Upper lobe of left lung (tissue), 6 donors: ENCODE data around the gene PRPH. TPM values are rescaled to one million over a fixed set of nuclear protein-coding genes. Genes with fewer than 3 reads are reported as not detected.

Experiments used
- ATAC-seq, 2 donors: fragments of 200-7000 bp; cut with Tn5 transposase; one replicate each; pipeline ENCODE4 v1.9.1; 2022; ENCODE audit warnings: mild to moderate bottlenecking in 2 of 2, moderate library complexity in 2 of 2; ENCODE audit not compliant: low FRiP score in 2 of 2
- DNase-seq, 2 donors: peaks; one replicate each; pipeline ENCODE4 v3.0.0-alpha.2; 2019 to 2020
- H3K27ac ChIP-seq, 4 donors: fragments of 200-600 bp; sonication (generic); one replicate each; pipeline ENCODE4 v1.5.1; 2016 to 2019
- H3K27me3 ChIP-seq, 4 donors: fragments of 200-600 bp; sonication (generic); one replicate each; pipeline ENCODE4 v1.5.1; 2017 to 2019
- H3K36me3 ChIP-seq, 4 donors: fragments of 200-600 bp; sonication (generic); one replicate each; pipeline ENCODE4 v1.5.1; 2016 to 2019
- H3K4me1 ChIP-seq, 4 donors: fragments of 200-600 bp; sonication (generic); one replicate each; pipeline ENCODE4 v1.5.1; 2018 to 2019
- H3K4me3 ChIP-seq, 4 donors: fragments of 200-600 bp; sonication (generic); one replicate each; pipeline ENCODE4 v1.5.1; 2017 to 2019; ENCODE audit warnings: mild to moderate bottlenecking in 2 of 4, moderate library complexity in 1 of 4
- H3K9me3 ChIP-seq, 4 donors: fragments of 200-600 bp; sonication (generic); one replicate each; pipeline ENCODE4 v1.5.1; 2018 to 2019
- EP300 ChIP-seq, 4 donors: sonication (generic); formaldehyde crosslinking; IDR thresholded peaks; one replicate each; pipeline ENCODE4 v1.5.1; 2017; ENCODE audit warnings: antibody characterized with exemption in 4 of 4, control low read depth in 2 of 4
- POLR2A ChIP-seq, 4 donors: fragments of 450-650 bp; IDR thresholded peaks; one replicate each; pipeline ENCODE4 v1.5.1; 2016 to 2017; ENCODE audit warnings: antibody characterized with exemption in 4 of 4, mild to moderate bottlenecking in 2 of 4
- POLR2AphosphoS5 ChIP-seq, 2 donors: sonication (generic); formaldehyde crosslinking; IDR thresholded peaks; one replicate each; pipeline ENCODE4 v1.5.1; 2017; ENCODE audit warnings: antibody characterized with exemption in 2 of 2
- WGBS, 2 donors: methylation state at CpG; one replicate each; pipeline ENCODE4 v1.1.5; 2017 to 2018; 5-methylcytosine and 5-hydroxymethylcytosine counted together
- total RNA-seq, 6 donors: library from RNA; depleted of rRNA in 4 of 6; stranded (reverse); fragments of >200 nt in 4 of 6; gene quantifications; one replicate each; pipeline versions ENCODE4 v1.1.0 to v1.2.1, GENCODE V29; 2016 to 2021
- TF ChIP-seq, protein P1 (sequence below), 6 experiments: fragments of 450-650 bp in 4 of 6; fragments of 200-600 bp in 2 of 6; sonication (generic) in 2 of 6; IDR thresholded peaks; one replicate each; pipeline ENCODE4 v1.5.1; 2016 to 2019; ENCODE audit warnings: antibody characterized with exemption in 6 of 6
- donor health status: DM: no; HTN: no; CAD: no; lungs with moderate emphysema.
- donor health status: DM: no; HTN: yes; CAD: no; lungs with severe emphysema.

PRPH gene
- total RNA-seq, 6 donors from 2014 or later: 0.27 to 1.2 TPM; not detected in 4

- Histone ChIP-seq H3K9me3 (no peaks in the 10 kb centered on the region), H3K4me1 (peaks cover 20 to 33% (median 24%) of the 10 kb centered on the region in 4 donors), H3K4me3 (no peak overlapping the region), H3K27ac (no peak overlapping the region), H3K27me3 (peaks cover 1 to 55% (median 30%) of the 10 kb centered on the region in 4 donors), H3K36me3 (no peaks in the 10 kb centered on the region)
- TF ChIP-seq POLR2AphosphoS5 (IDR thresholded peaks at IDR 0.05): no peak
- TF ChIP-seq, protein P1, sequence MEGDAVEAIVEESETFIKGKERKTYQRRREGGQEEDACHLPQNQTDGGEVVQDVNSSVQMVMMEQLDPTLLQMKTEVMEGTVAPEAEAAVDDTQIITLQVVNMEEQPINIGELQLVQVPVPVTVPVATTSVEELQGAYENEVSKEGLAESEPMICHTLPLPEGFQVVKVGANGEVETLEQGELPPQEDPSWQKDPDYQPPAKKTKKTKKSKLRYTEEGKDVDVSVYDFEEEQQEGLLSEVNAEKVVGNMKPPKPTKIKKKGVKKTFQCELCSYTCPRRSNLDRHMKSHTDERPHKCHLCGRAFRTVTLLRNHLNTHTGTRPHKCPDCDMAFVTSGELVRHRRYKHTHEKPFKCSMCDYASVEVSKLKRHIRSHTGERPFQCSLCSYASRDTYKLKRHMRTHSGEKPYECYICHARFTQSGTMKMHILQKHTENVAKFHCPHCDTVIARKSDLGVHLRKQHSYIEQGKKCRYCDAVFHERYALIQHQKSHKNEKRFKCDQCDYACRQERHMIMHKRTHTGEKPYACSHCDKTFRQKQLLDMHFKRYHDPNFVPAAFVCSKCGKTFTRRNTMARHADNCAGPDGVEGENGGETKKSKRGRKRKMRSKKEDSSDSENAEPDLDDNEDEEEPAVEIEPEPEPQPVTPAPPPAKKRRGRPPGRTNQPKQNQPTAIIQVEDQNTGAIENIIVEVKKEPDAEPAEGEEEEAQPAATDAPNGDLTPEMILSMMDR (IDR thresholded peaks at IDR 0.05): no peak
- TF ChIP-seq EP300 (IDR thresholded peaks at IDR 0.05): no peak
- 29 to 36% methylated on average over 14 to 18 of the region's 19 CpGs for WGBS, 2 donors
- ATAC-seq (no peak), DNase-seq (peak in 1 of 2 donors; percentile 7)
These were observed 39.3 kb downstream of the PRPH start for GRCh38 chr12:49334226-49334625.

- DNase-seq: peak in 1 of 2 donors; percentile 14
- Histone ChIP-seq H3K4me1 (peaks cover 20 to 33% (median 24%) of the 10 kb centered on the region in 4 donors), H3K9me3 (no peaks in the 10 kb centered on the region), H3K36me3 (no peaks in the 10 kb centered on the region), H3K27ac (no peak overlapping the region), H3K27me3 (peaks cover 1 to 55% (median 30%) of the 10 kb centered on the region in 4 donors), H3K4me3 (no peak overlapping the region)
- WGBS, 2 donors: 55 to 66% methylated on average over 10 to 12 of the region's 12 CpGs
- TF ChIP-seq EP300 (IDR thresholded peaks at IDR 0.05) (no peak), POLR2A (IDR thresholded peaks at IDR 0.05) (no peak), POLR2AphosphoS5 (IDR thresholded peaks at IDR 0.05) (no peak)
- TF ChIP-seq, protein P1 (IDR thresholded peaks at IDR 0.05): no peak
- no peak for ATAC-seq
These were observed 39.7 kb downstream of the PRPH start for GRCh38 chr12:49334681-49335080.

DNA sequence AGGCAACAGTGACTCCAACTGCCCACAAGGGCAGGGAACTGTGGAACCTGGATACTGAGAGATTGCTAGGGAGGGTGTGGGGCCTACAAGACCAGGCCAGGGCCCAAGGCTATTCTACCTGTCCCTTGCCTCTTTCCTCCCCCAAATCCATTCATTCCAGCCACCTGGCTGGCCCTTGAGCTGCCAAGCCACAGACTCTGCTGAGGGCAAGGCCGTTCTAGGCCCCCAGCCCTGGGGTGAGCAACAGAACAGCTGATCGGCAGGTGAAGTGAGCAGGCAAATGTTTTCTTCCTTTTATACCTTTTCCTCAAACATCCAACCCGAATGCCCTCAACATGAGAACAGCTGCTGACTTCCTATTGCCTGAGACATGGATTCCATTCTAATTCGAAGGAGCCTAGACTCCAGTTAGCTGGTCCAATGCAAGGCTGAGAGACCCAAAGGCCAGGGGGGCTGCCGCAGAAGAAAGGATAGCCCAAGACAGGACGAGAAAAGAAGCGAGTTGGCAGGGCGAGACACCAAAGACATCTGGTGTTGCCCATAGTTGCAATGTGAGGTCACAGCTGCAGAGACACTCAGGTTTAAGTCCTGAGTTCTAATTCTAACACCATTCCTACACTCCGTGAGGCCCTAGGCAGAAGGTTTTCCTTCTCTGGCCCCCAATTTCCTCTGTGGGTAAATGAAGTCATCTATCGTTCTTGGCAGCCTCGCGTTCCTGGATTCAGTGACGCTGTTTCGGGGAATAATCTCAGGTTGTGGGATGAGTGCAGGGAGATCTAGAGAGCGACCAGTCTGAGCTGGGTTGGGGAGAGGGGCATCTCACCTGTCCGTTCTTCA is 40.4 kb downstream of the PRPH start:
- Histone ChIP-seq H3K27me3 (peaks cover 1 to 55% (median 30%) of the 10 kb centered on the region in 4 donors), H3K27ac (no peak overlapping the region), H3K36me3 (no peaks in the 10 kb centered on the region), H3K9me3 (no peaks in the 10 kb centered on the region), H3K4me3 (no peak overlapping the region), H3K4me1 (peaks cover 20 to 33% (median 24%) of the 10 kb centered on the region in 4 donors)
- ATAC-seq (no peak), DNase-seq (no peak)
- whole genome bisulfite sequencing, 2 donors: 55 to 57% methylated on average over 16 of the region's 16 CpGs
- TF ChIP-seq POLR2AphosphoS5 (IDR thresholded peaks at IDR 0.05) (no peak), POLR2A (IDR thresholded peaks at IDR 0.05) (no peak), EP300 (IDR thresholded peaks at IDR 0.05) (no peak)
- TF ChIP-seq, protein P1 (IDR thresholded peaks at IDR 0.05): no peak

DNA sequence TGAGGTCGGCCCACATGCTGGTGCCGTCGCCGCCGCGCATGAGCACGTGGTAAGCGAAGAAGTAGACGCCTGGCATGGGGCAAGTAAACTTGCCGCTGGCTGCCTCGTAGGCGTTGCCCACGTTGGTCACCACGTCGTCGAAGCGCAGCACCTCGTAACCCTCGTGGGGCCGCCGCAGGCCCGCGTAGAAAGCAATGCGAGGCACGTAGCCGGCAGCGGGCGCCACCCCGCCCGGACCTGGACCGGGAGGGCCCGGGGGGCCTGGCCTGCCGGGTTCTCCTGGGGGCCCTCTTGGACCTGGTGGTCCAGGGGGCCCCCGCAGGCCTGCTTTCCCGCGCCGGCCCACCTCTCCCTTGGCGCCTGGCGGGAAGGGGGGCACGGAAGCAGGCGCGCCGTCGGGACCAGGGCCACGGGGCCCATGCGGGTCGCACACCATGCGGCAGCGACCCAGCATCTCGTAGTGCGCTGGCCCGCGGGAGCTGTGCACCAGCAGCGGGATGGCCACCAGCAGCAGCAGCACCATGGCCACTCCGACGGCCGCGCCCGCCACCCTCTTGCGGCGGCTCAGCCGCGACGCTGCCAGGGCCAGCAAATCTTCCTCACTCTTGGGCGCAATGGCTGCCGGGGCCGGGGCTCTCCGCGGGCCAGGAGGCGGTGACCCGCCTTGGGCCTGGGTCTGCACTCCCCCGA is 41.2 kb downstream of the PRPH start:
- no peaks in the 10 kb centered on the region for H3K36me3 ChIP-seq
- no peak overlapping the region for H3K4me3 ChIP-seq
- DNase-seq: peak in 1 of 2 donors; percentile 83
- H3K4me1 ChIP-seq: peaks cover 20 to 32% (median 24%) of the 10 kb centered on the region in 4 donors
- WGBS, 2 donors: 15 to 20% methylated on average over 25 to 38 of the region's 72 CpGs
- H3K27ac ChIP-seq: no peak overlapping the region
- no peaks in the 10 kb centered on the region for H3K9me3 ChIP-seq
- TF ChIP-seq, protein P1 (IDR thresholded peaks at IDR 0.05): no peak
- TF ChIP-seq POLR2A (IDR thresholded peaks at IDR 0.05) (no peak), POLR2AphosphoS5 (IDR thresholded peaks at IDR 0.05) (no peak), EP300 (IDR thresholded peaks at IDR 0.05) (no peak)
- no peak for ATAC-seq
- peaks cover 1 to 55% (median 30%) of the 10 kb centered on the region in 4 donors for H3K27me3 ChIP-seq
